Measurements from ENCODE around the gene NBAS.

The NBAS gene

DNA sequence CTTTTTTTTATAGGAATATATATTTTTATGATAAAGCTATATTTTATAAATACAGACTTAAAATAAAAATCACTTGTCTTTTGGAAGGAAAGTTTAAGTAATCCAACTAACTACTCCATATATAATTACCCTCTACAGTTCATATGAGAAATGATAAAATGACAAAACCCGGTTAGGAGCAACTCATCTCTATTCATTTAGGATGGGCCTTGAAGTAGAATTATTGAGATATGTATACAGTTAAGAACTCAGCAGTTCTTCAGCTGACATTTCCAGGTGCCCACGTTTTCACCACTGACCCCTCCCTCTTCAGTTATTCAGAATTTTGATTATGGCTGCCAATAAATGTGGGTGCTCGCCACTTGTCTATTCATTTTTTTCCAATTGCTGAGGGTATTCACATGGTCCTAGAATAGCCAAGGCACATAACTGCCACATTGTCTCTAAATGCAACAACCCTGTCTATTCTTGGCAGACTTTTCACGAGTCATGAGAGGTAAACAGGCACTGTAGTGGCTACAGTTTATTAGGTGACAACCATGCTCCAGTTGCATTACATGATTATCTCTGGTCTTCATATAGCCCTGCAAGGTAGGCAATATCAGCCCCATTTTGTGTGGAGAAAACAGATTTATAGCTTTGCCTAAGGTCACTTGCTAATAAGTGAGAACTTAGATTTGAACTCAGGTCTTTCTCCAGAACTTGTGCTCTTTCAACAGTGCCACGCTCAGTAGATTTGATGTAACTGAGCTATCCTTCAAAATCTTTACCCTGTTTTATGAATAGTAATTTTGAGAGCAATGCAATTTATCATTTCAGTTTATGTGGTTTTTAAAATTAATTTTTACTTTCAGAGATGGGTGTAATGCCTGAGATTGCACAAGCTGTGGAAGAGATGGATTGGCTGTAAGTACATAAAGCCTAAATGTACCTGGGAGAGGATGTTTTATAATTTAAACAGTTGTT lies 33.4 kb upstream of the NBAS start:
- DNase-seq (ENCODE audit: extremely low read depth, insufficient read length): no peak
- peaks cover 7% of the 10 kb centered on the region for H3K36me3 ChIP-seq (ENCODE audit: control insufficient read depth, insufficient read depth, low read length)
- no peaks in the 10 kb centered on the region for H3K27me3 ChIP-seq (replicated peaks; ENCODE audit: control insufficient read depth, insufficient read depth, low read length)
- TF ChIP-seq, protein P1, sequence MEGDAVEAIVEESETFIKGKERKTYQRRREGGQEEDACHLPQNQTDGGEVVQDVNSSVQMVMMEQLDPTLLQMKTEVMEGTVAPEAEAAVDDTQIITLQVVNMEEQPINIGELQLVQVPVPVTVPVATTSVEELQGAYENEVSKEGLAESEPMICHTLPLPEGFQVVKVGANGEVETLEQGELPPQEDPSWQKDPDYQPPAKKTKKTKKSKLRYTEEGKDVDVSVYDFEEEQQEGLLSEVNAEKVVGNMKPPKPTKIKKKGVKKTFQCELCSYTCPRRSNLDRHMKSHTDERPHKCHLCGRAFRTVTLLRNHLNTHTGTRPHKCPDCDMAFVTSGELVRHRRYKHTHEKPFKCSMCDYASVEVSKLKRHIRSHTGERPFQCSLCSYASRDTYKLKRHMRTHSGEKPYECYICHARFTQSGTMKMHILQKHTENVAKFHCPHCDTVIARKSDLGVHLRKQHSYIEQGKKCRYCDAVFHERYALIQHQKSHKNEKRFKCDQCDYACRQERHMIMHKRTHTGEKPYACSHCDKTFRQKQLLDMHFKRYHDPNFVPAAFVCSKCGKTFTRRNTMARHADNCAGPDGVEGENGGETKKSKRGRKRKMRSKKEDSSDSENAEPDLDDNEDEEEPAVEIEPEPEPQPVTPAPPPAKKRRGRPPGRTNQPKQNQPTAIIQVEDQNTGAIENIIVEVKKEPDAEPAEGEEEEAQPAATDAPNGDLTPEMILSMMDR (IDR thresholded peaks at IDR 0.05; ENCODE audit: insufficient read depth, low read length, poor library complexity, severe bottlenecking): no peak
- no peak overlapping the region for H3K4me3 ChIP-seq (replicated peaks; ENCODE audit: low read depth, low read length)

DNA sequence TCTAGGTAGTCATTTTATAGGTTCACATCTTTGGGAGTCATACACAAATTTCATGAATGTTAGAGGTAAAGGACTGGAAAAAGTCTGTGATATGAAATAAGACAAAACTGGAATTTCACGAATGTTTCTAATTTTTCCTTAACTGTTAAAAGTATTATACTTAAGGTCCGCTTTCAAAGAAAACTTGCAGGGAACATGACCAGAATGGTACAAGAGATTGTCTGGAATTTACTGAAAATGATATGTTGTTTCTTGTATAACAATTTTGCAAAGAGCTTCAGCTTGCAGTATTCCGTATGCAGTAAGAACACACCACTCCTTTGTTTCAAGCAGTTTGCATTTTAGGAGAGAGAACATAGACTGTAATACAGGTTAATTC lies 32.2 kb upstream of the NBAS start:
- Histone ChIP-seq H3K27me3 (replicated peaks; ENCODE audit: control insufficient read depth, insufficient read depth, low read length) (no peaks in the 10 kb centered on the region), H3K36me3 (ENCODE audit: control insufficient read depth, insufficient read depth, low read length) (peaks cover 7% of the 10 kb centered on the region), H3K4me3 (replicated peaks; ENCODE audit: low read depth, low read length) (peak overlapping the region; percentile 95; the same call in 1 of the 2 replicates)
- no peak for DNase-seq (ENCODE audit: extremely low read depth, insufficient read length)
- TF ChIP-seq, protein P1 (IDR thresholded peaks at IDR 0.05; ENCODE audit: insufficient read depth, low read length, poor library complexity, severe bottlenecking): no peak

DNA sequence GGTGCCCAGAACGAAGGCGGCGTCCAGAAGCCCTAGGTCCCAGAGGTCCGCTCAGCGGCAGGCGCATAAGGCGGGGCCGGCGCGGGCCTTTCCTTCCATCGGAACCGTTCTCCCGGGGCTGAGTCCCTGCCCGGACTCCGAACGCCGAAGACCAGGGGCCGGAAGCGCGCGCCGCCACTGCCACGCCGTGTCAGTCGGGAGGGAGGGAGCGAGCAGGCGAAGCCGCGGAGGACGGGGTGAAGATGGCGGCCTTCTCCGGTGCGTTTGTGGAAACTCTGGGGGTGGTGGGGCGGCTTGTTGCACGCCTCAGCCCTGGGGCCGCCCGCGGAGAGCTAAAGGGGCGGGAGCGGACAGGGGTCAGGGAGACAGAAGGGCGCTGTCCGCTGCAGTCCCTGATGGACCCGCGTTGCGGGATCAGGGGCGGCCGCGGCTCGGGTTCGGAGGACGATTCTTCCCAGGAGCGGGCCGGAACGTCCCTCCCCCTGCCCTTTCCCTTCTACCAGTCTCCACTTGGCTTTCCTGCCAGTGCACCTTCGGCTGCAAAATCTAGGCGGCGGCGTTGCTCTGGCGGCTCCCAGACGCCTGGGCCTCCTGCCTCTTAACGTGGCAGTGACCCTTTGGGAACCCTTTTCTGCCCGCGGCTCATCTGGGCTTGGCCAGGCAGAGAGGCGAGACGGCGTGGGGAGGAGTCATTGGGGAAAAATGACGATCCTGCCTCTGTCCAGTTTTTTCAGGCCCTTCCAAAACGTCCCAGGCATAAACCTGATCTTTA lies 30.7 kb upstream of the NBAS start, which contains the start of gene DDX1:
TSS of gene DDX1 (plus strand) at position 177 of the 772 bp plus-strand sequence. CDS start at position 243, 66 bp downstream.
- TF ChIP-seq, protein P1 (IDR thresholded peaks at IDR 0.05; ENCODE audit: insufficient read depth, low read length, poor library complexity, severe bottlenecking): no peak
- Histone ChIP-seq H3K36me3 (ENCODE audit: control insufficient read depth, insufficient read depth, low read length) (peaks cover 4% of the 10 kb centered on the region), H3K27me3 (replicated peaks; ENCODE audit: control insufficient read depth, insufficient read depth, low read length) (no peaks in the 10 kb centered on the region), H3K4me3 (replicated peaks; ENCODE audit: low read depth, low read length) (peak within 1 kb of the TSS; percentile 95)
- peak; percentile 93 for DNase-seq (ENCODE audit: extremely low read depth, insufficient read length)

DNA sequence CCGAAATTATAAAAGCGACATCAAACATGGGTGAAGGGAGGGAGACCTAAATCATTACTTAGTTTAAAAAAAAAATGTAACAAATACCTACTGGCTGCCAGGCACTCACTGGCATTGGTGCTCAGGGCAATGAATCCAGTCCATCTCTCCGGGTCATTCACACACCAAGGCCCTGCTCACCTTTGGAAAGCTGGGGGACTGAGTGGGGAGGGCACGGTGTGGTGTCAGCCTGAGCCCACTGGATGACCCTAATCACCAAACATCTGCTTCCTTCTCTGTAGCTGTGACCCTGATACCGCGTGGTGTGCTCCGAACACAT lies 30.2 kb upstream of the NBAS start:
- peak overlapping the region; percentile 95 for H3K4me3 ChIP-seq (replicated peaks; ENCODE audit: low read depth, low read length)
- H3K27me3 ChIP-seq (replicated peaks; ENCODE audit: control insufficient read depth, insufficient read depth, low read length): no peaks in the 10 kb centered on the region
- TF ChIP-seq, protein P1 (IDR thresholded peaks at IDR 0.05; ENCODE audit: insufficient read depth, low read length, poor library complexity, severe bottlenecking): no peak
- DNase-seq (ENCODE audit: extremely low read depth, insufficient read length): no peak
- H3K36me3 ChIP-seq (ENCODE audit: control insufficient read depth, insufficient read depth, low read length): peaks cover 4% of the 10 kb centered on the region

DNA sequence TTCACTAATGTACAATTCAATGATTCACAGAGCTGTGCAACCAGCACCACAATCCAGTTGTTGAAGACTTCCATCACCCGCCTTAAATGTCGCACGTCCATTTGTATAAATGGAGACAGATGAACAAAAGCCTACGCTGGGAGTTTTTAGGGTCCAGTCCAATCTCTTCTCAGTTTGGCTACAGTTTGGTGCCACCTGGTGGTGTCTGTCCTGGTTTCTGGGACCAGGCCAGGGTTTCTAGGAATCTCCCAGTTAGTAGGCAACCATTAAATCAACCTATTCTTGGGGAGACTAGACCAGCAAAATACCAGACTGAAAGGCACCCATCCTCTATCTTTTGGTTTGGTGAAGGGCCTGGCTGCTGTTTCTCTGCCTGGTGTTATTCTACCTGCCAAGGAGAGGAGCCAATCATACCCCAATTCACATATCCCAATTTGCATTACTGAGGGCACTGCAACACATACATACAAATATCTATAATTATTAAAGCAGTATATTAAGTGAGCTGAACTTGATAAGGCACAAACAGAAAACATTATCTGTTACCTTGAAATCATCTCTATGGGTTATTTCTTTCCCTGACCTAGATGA lies 27.3 kb upstream of the NBAS start:
- H3K36me3 ChIP-seq (ENCODE audit: control insufficient read depth, insufficient read depth, low read length): no peaks in the 10 kb centered on the region
- TF ChIP-seq, protein P1 (IDR thresholded peaks at IDR 0.05; ENCODE audit: insufficient read depth, low read length, poor library complexity, severe bottlenecking): peak; percentile 64
- H3K27me3 ChIP-seq (replicated peaks; ENCODE audit: control insufficient read depth, insufficient read depth, low read length): no peaks in the 10 kb centered on the region
- DNase-seq (ENCODE audit: extremely low read depth, insufficient read length): no peak
- H3K4me3 ChIP-seq (replicated peaks; ENCODE audit: low read depth, low read length): no peak overlapping the region
